OCI-LY3 (cell line): ENCODE results near the gene FZD2.

Experiments
- CTCF ChIP-seq: fragments of 200-600, 300-600 bp; sonication (generic); IDR thresholded peaks from 2 replicates; pipeline ENCODE4 v1.5.1; 2014; ENCODE audit warnings: antibody characterized with exemption, low read length, low read depth
- EZH2phosphoT487 ChIP-seq: fragments of 200-600 bp; shearing (Covaris generic); IDR thresholded peaks from 2 replicates; pipeline ENCODE4 v1.6.1; 2018; ENCODE audit warnings: antibody characterized with exemption, mixed run types, low read depth

- TF ChIP-seq CTCF (no peak), EZH2phosphoT487 (no peak)
Measured at GRCh38 chr17:44591206-44591605, 33.9 kb downstream of the FZD2 start.
